ENCODE measurements around the gene CADPS.
A peak's percentile ranks its signal among the peaks of the same experiment; 100 is the strongest.

Gene CADPS

GRCh38 chr3:62439176-62439813 lies 435.9 kb downstream of the CADPS start:
- H3K4me3 ChIP-seq (ENCODE audit: low read length): no peak overlapping the region
- no peak for DNase-seq (ENCODE audit: low read depth, low spot score)

GRCh38 chr3:62436785-62437184 lies 438.4 kb downstream of the CADPS start:
- no peak for DNase-seq (ENCODE audit: low read depth, low spot score)
- no peak overlapping the region for H3K4me3 ChIP-seq (ENCODE audit: low read length)

GRCh38 chr3:62433396-62433795 lies 441.8 kb downstream of the CADPS start:
- no peak for DNase-seq (ENCODE audit: low read depth, low spot score)
- H3K4me3 ChIP-seq (ENCODE audit: low read length): no peak overlapping the region

- DNase-seq (ENCODE audit: low read depth, low spot score): no peak
These were observed 454.0 kb downstream of the CADPS start for GRCh38 chr3:62421207-62421606.

GRCh38 chr3:62416144-62416543 lies 459.1 kb downstream of the CADPS start:
- no peak for DNase-seq (ENCODE audit: low read depth, low spot score)
- no peak overlapping the region for H3K4me3 ChIP-seq (ENCODE audit: low read length)

More at GRCh38 chr3:62421207-62421606, 454.0 kb downstream of the CADPS start:
- no peak overlapping the region for H3K4me3 ChIP-seq (ENCODE audit: low read length)

GRCh38 chr3:62415312-62415801 lies 459.9 kb downstream of the CADPS start:
- peak; percentile 28 for DNase-seq (ENCODE audit: low read depth, low spot score)
- H3K4me3 ChIP-seq (ENCODE audit: low read length): no peak overlapping the region

GRCh38 chr3:62414786-62415185 lies 460.4 kb downstream of the CADPS start:
- no peak for DNase-seq (ENCODE audit: low read depth, low spot score)
- no peak overlapping the region for H3K4me3 ChIP-seq (ENCODE audit: low read length)

- no peak for DNase-seq (ENCODE audit: low read depth, low spot score)
- no peak overlapping the region for H3K4me3 ChIP-seq (ENCODE audit: low read length)
These were observed 461.5 kb downstream of the CADPS start for GRCh38 chr3:62413687-62414086.

- DNase-seq (ENCODE audit: low read depth, low spot score): no peak
- no peak overlapping the region for H3K4me3 ChIP-seq (ENCODE audit: low read length)
These were observed 468.3 kb downstream of the CADPS start for GRCh38 chr3:62406945-62407344.

- no peak for DNase-seq (ENCODE audit: low read depth, low spot score)
- H3K4me3 ChIP-seq (ENCODE audit: low read length): no peak overlapping the region
These were observed 469.6 kb downstream of the CADPS start for GRCh38 chr3:62405566-62405965.

- no peak overlapping the region for H3K4me3 ChIP-seq (ENCODE audit: low read length)
- no peak for DNase-seq (ENCODE audit: low read depth, low spot score)
These were observed 470.1 kb downstream of the CADPS start for GRCh38 chr3:62405135-62405534.

- DNase-seq (ENCODE audit: low read depth, low spot score): no peak
- H3K4me3 ChIP-seq (ENCODE audit: low read length): no peak overlapping the region
These were observed 470.9 kb downstream of the CADPS start for GRCh38 chr3:62404321-62404720.

- H3K4me3 ChIP-seq (ENCODE audit: low read length): no peak overlapping the region
- no peak for DNase-seq (ENCODE audit: low read depth, low spot score)
These were observed 471.5 kb downstream of the CADPS start for GRCh38 chr3:62403765-62404164.

GRCh38 chr3:62392626-62393292 lies 482.5 kb downstream of the CADPS start:
- H3K4me3 ChIP-seq (ENCODE audit: low read length): no peak overlapping the region
- no peak for DNase-seq (ENCODE audit: low read depth, low spot score)

GRCh38 chr3:62387251-62387650 lies 488.0 kb downstream of the CADPS start:
- no peak overlapping the region for H3K4me3 ChIP-seq (ENCODE audit: low read length)
- no peak for DNase-seq (ENCODE audit: low read depth, low spot score)

- no peak overlapping the region for H3K4me3 ChIP-seq (ENCODE audit: low read length)
- DNase-seq (ENCODE audit: low read depth, low spot score): no peak
These were observed 495.9 kb downstream of the CADPS start for GRCh38 chr3:62379321-62379798.

GRCh38 chr3:62378921-62379320 lies 496.3 kb downstream of the CADPS start:
- no peak overlapping the region for H3K4me3 ChIP-seq (ENCODE audit: low read length)
- DNase-seq (ENCODE audit: low read depth, low spot score): no peak

GRCh38 chr3:62378311-62378789 lies 496.9 kb downstream of the CADPS start:
- no peak for DNase-seq (ENCODE audit: low read depth, low spot score)
- H3K4me3 ChIP-seq (ENCODE audit: low read length): no peak overlapping the region

- H3K4me3 ChIP-seq (ENCODE audit: low read length): no peak overlapping the region
- no peak for DNase-seq (ENCODE audit: low read depth, low spot score)
These were observed 498.0 kb downstream of the CADPS start for GRCh38 chr3:62376906-62377877.

- H3K4me3 ChIP-seq (ENCODE audit: low read length): no peak overlapping the region
- no peak for DNase-seq (ENCODE audit: low read depth, low spot score)
These were observed 498.8 kb downstream of the CADPS start for GRCh38 chr3:62376454-62376720.

Data from Jurkat, Clone E6-1 (cell line).